Uterus (tissue), 2 donors: ENCODE measurements around the gene TRAPPC3L.

Experiments
- CTCF ChIP-seq, 4 experiments: fragments of 200-600 bp in 2 of 4; fragments of 450-650 bp in 2 of 4; sonication (generic) in 2 of 4; IDR thresholded peaks; one replicate each; pipeline ENCODE4 v1.5.1; 2016 to 2019; ENCODE audit warnings: antibody characterized with exemption in 4 of 4, mild to moderate bottlenecking in 2 of 4, moderate library complexity in 1 of 4
- POLR2A ChIP-seq, 2 donors: fragments of 450-650 bp; IDR thresholded peaks; one replicate each; pipeline ENCODE4 v1.6.1; 2016; ENCODE audit warnings: antibody characterized with exemption in 2 of 2, mild to moderate bottlenecking in 1 of 2, moderate library complexity in 1 of 2

GRCh38 chr6:116524236-116524635 is 21.2 kb downstream of the TRAPPC3L start:
- TF ChIP-seq CTCF (IDR thresholded peaks at IDR 0.05) = no peak
- no peak for TF ChIP-seq POLR2A (IDR thresholded peaks at IDR 0.05)
